GM21786 (cell line): ENCODE results near the gene HLA-DOB.

ENCODE experiments used
- ATAC-seq: cut with Tn5 transposase; IDR thresholded peaks from one replicate; pipeline ENCODE4 v1.9.1; 2021; ENCODE audit not compliant: unreplicated experiment

Gene HLA-DOB

GRCh38 chr6:32816746-32817204 lies at the start of gene HLA-DOB:
TSS of gene HLA-DOB (minus strand) at chr6:32817002. CDS start at chr6:32816951, 51 bp downstream.
- peak; percentile 58 for ATAC-seq

GRCh38 chr6:32865724-32866443 lies 49.1 kb upstream of the HLA-DOB start:
- ATAC-seq = no peak

- ATAC-seq = no peak
These were observed 45.9 kb upstream of the HLA-DOB start for GRCh38 chr6:32862725-32863124.

- no peak for ATAC-seq
These were observed 43.9 kb upstream of the HLA-DOB start for GRCh38 chr6:32860674-32861073.

GRCh38 chr6:32858194-32858593 lies 41.4 kb upstream of the HLA-DOB start:
- ATAC-seq = no peak

GRCh38 chr6:32857156-32857891 lies 40.5 kb upstream of the HLA-DOB start:
- ATAC-seq = no peak

GRCh38 chr6:32855467-32856174 lies 38.8 kb upstream of the HLA-DOB start:
- ATAC-seq = no peak

- peak; percentile 1 for ATAC-seq
These were observed 37.8 kb upstream of the HLA-DOB start for GRCh38 chr6:32854376-32855178.

GRCh38 chr6:32853541-32854375 lies 37.0 kb upstream of the HLA-DOB start, which contains the start of the genes PSMB9 and TAP1:
TSS of gene PSMB9 (plus strand) at chr6:32854192. CDS start at chr6:32854230, 38 bp downstream.
TSS of gene TAP1 (minus strand) at chr6:32853704. CDS start at chr6:32853636, 68 bp downstream.
- ATAC-seq = peak; percentile 76

GRCh38 chr6:32852844-32853540 lies 36.2 kb upstream of the HLA-DOB start:
- ATAC-seq = peak; percentile 28

GRCh38 chr6:32852018-32852843 lies 35.4 kb upstream of the HLA-DOB start:
- ATAC-seq = no peak

GRCh38 chr6:32851025-32851424 lies 34.2 kb upstream of the HLA-DOB start:
- no peak for ATAC-seq

- ATAC-seq = no peak
These were observed 32.3 kb upstream of the HLA-DOB start for GRCh38 chr6:32849126-32849525.

- no peak for ATAC-seq
These were observed 31.0 kb upstream of the HLA-DOB start for GRCh38 chr6:32847795-32848194.

GRCh38 chr6:32847004-32847403 lies 30.2 kb upstream of the HLA-DOB start:
- no peak for ATAC-seq

- ATAC-seq = no peak
These were observed 28.6 kb upstream of the HLA-DOB start for GRCh38 chr6:32845384-32845884.

GRCh38 chr6:32844839-32845383 lies 28.1 kb upstream of the HLA-DOB start:
- ATAC-seq = no peak
